DOHH2 (cell line): Measurements from ENCODE around the gene CCR7.

Experiments used
- CTCF ChIP-seq: fragments of 200-600 bp; sonication (generic); IDR thresholded peaks from one replicate; pipeline ENCODE4 v1.5.1; 2014; ENCODE audit warnings: antibody characterized with exemption, mild to moderate bottlenecking, low read depth, low read length; ENCODE audit not compliant: poor library complexity, severe bottlenecking
- EZH2phosphoT487 ChIP-seq: fragments of 200-600 bp; sonication (generic); IDR thresholded peaks from 2 replicates; pipeline ENCODE4 v1.6.1; 2017; ENCODE audit warnings: borderline replicate concordance, mild to moderate bottlenecking, antibody characterized with exemption, low read length, moderate library complexity, mixed read lengths

GRCh38 chr17:40602445-40603443 is 37.5 kb upstream of the CCR7 start:
- TF ChIP-seq CTCF (no peak), EZH2phosphoT487 (no peak)
